H1 (cell line): ENCODE measurements around the gene OR5K2. TPM values are rescaled to one million over a fixed set of nuclear protein-coding genes. Genes with fewer than 3 reads are reported as not detected.

ENCODE experiments used
- CTCF ChIA-PET: fragments of 300-600 bp; sonication (Branson Sonifier 250); formaldehyde crosslinking; loops from one replicate; lab custom pipeline; 2021; ENCODE audit not compliant: partially characterized antibody; lab: Charles Lee
- POLR2A ChIA-PET: fragments of 300-600 bp; sonication (Branson Sonifier 250); formaldehyde crosslinking; loops from one replicate; lab custom pipeline; 2021; ENCODE audit warnings: inconsistent platforms; ENCODE audit not compliant: partially characterized antibody; lab: Charles Lee
- DNase-seq, 2 experiments: peaks; one replicate each; pipeline versions ENCODE4 v3.0.0 to v3.0.0-alpha.2; 2010 to 2022; ENCODE audit warnings: low spot score in 2 of 2, low read depth in 1 of 2, mixed read lengths in 1 of 2
- FAIRE-seq: peaks from 2 replicates; lab custom pipeline; 2011; peaks lifted over from hg19 to GRCh38; lab: Jason Lieb, UNC
- H2AFZ ChIP-seq: 2 replicates; pipeline ENCODE4 v1.8.1; 2012; ENCODE audit warnings: low read length, inconsistent platforms
- H2AK5ac ChIP-seq: 2 replicates; pipeline ENCODE4 v1.6.1; 2013; ENCODE audit warnings: low read depth, low read length
- H2BK120ac ChIP-seq: replicated peaks from 2 replicates; pipeline ENCODE3; 2013; ENCODE audit warnings: low read depth, low read length, inconsistent platforms
- H2BK12ac ChIP-seq: 2 replicates; pipeline ENCODE4 v1.6.1; 2013; ENCODE audit warnings: low read depth, low read length
- H2BK15ac ChIP-seq: 2 replicates; pipeline ENCODE4 v1.6.1; 2013; ENCODE audit warnings: low read length
- H2BK20ac ChIP-seq: 2 replicates; pipeline ENCODE4 v1.6.1; 2013; ENCODE audit warnings: low read length
- H2BK5ac ChIP-seq: 2 replicates; pipeline ENCODE4 v1.6.1; 2013; ENCODE audit warnings: low read depth, low read length
- H3K14ac ChIP-seq: 2 replicates; pipeline ENCODE4 v1.6.1; 2013; ENCODE audit warnings: inconsistent platforms; ENCODE audit not compliant: insufficient read length
- H3K18ac ChIP-seq: 2 replicates; pipeline ENCODE4 v1.6.1; 2013; ENCODE audit warnings: low read length; ENCODE audit errors: extremely low read depth
- H3K23ac ChIP-seq: 2 replicates; pipeline ENCODE4 v1.6.1; 2013; ENCODE audit warnings: inconsistent platforms; ENCODE audit not compliant: insufficient read length
- H3K23me2 ChIP-seq: 2 replicates; pipeline ENCODE4 v1.6.1; 2013; ENCODE audit warnings: low read depth, low read length
- H3K27ac ChIP-seq: 2 replicates; pipeline ENCODE4 v1.6.1; 2011; ENCODE audit warnings: low read depth, low read length, inconsistent platforms
- H3K27me3 ChIP-seq, 4 experiments: replicated peaks in 1 of 4; 1 replicate in 1 of 4; 2 replicates in 3 of 4; pipeline versions ENCODE4 v1.6.1 to v1.8.1; 2011 to 2013; ENCODE audit warnings: low read length in 3 of 4, mild to moderate bottlenecking in 3 of 4, inconsistent platforms in 2 of 4, mixed read lengths in 2 of 4, moderate library complexity in 1 of 4; ENCODE audit not compliant: control insufficient read depth in 3 of 4, insufficient read depth in 3 of 4; ENCODE audit errors: extremely low read depth in 1 of 4
- H3K36me3 ChIP-seq, 4 experiments: 2 replicates each; pipeline versions ENCODE4 v1.6.1 to v1.8.1; 2011 to 2013; ENCODE audit warnings: mild to moderate bottlenecking in 4 of 4, low read length in 3 of 4, moderate library complexity in 2 of 4, control low read depth in 1 of 4, inconsistent platforms in 1 of 4; ENCODE audit not compliant: insufficient read depth in 4 of 4, control insufficient read depth in 2 of 4
- H3K4ac ChIP-seq: replicated peaks from 2 replicates; pipeline ENCODE3; 2013; ENCODE audit warnings: low read length, low read depth, mixed read lengths, inconsistent platforms; ENCODE audit not compliant: insufficient read length
- H3K4me1 ChIP-seq, 4 experiments: replicated peaks in 1 of 4; 1 replicate in 1 of 4; 2 replicates in 3 of 4; pipeline versions ENCODE4 v1.6.1 to v1.8.1; 2011 to 2013; ENCODE audit warnings: low read length in 3 of 4, inconsistent platforms in 2 of 4, mixed read lengths in 1 of 4; ENCODE audit not compliant: insufficient read depth in 4 of 4, control insufficient read depth in 3 of 4
- H3K4me2 ChIP-seq, 2 experiments: 2 replicates each; pipeline versions ENCODE4 v1.6.1 to v1.8.1; 2011 to 2013; ENCODE audit warnings: low read depth in 2 of 2, low read length in 2 of 2, control low read depth in 1 of 2, inconsistent platforms in 1 of 2, mild to moderate bottlenecking in 1 of 2; ENCODE audit not compliant: insufficient read depth in 1 of 2
- H3K4me3 ChIP-seq, 4 experiments: fragments of 200-600, 300-600 bp in 1 of 4; sonication (generic), shearing (Covaris generic), sonication (Bioruptor Twin) in 1 of 4; 2 replicates each; pipeline versions ENCODE4 v1.5.1 to v1.8.1; 2011 to 2016; ENCODE audit warnings: low read length in 4 of 4, low read depth in 3 of 4, control low read depth in 2 of 4, inconsistent platforms in 2 of 4, mild to moderate bottlenecking in 2 of 4, mixed read lengths in 1 of 4, moderate library complexity in 1 of 4; ENCODE audit not compliant: insufficient read depth in 2 of 4; ENCODE audit errors: extremely low read depth in 1 of 4
- H3K56ac ChIP-seq: replicated peaks from 2 replicates; pipeline ENCODE3; 2013; ENCODE audit warnings: low read depth, mild to moderate bottlenecking, mixed read lengths, low read length, inconsistent platforms; ENCODE audit not compliant: insufficient read length
- H3K79me1 ChIP-seq: 2 replicates; pipeline ENCODE4 v1.6.1; 2013; ENCODE audit warnings: low read depth, low read length, control low read depth
- H3K79me2 ChIP-seq, 2 experiments: 2 replicates each; pipeline versions ENCODE4 v1.6.1 to v1.8.1; 2012 to 2013; ENCODE audit warnings: low read length in 2 of 2, mild to moderate bottlenecking in 2 of 2, inconsistent platforms in 1 of 2; ENCODE audit not compliant: insufficient read depth in 2 of 2, control insufficient read depth in 1 of 2
- H3K9ac ChIP-seq, 4 experiments: replicated peaks in 1 of 4; 1 replicate in 1 of 4; 2 replicates in 3 of 4; pipeline versions ENCODE4 v1.6.1 to v1.8.1; 2011 to 2013; ENCODE audit warnings: low read depth in 3 of 4, low read length in 3 of 4, control low read depth in 2 of 4, mild to moderate bottlenecking in 2 of 4, moderate library complexity in 2 of 4, inconsistent platforms in 1 of 4; ENCODE audit errors: extremely low read depth in 1 of 4
- H3K9me3 ChIP-seq, 2 experiments: 2 replicates each; pipeline versions ENCODE4 v1.6.1 to v1.8.1; 2012 to 2013; ENCODE audit warnings: mild to moderate bottlenecking in 2 of 2, moderate library complexity in 2 of 2, control low read depth in 1 of 2, inconsistent platforms in 1 of 2, low read depth in 1 of 2, low read length in 1 of 2, mixed read lengths in 1 of 2; ENCODE audit not compliant: insufficient read depth in 2 of 2
- H4K20me1 ChIP-seq, 2 experiments: replicated peaks in 1 of 2; 2 replicates each; pipeline versions ENCODE3 to v1.8.1; 2011 to 2013; ENCODE audit warnings: inconsistent platforms in 2 of 2, low read length in 2 of 2, mild to moderate bottlenecking in 1 of 2; ENCODE audit not compliant: insufficient read depth in 2 of 2, control insufficient read depth in 1 of 2
- H4K5ac ChIP-seq: 2 replicates; pipeline ENCODE4 v1.6.1; 2013; ENCODE audit warnings: low read length, low read depth, mixed read lengths, inconsistent platforms; ENCODE audit not compliant: insufficient read length
- H4K8ac ChIP-seq: 2 replicates; pipeline ENCODE4 v1.8.0; 2013; ENCODE audit warnings: mild to moderate bottlenecking, moderate library complexity, low read length, inconsistent platforms; ENCODE audit not compliant: insufficient read depth; ENCODE audit errors: extremely low read depth
- H4K91ac ChIP-seq: replicated peaks from 2 replicates; pipeline ENCODE3; 2013; ENCODE audit warnings: low read length, mixed read lengths, inconsistent platforms; ENCODE audit not compliant: insufficient read length
- CBX5 ChIP-seq: fragments of 300-800, 300-1000 bp; sonication (generic); IDR thresholded peaks from 2 replicates; pipeline ENCODE4 v1.7.1; 2016; ENCODE audit warnings: antibody characterized with exemption, low read length, low read depth
- EZH2 ChIP-seq: fragments of 200-600 bp; sonication (generic); IDR thresholded peaks from 2 replicates; pipeline ENCODE4 v1.7.1; 2012; ENCODE audit warnings: low read depth, mild to moderate bottlenecking, moderate library complexity, low read length, inconsistent platforms; ENCODE audit not compliant: severe bottlenecking
- GTF2F1 ChIP-seq: IDR thresholded peaks from 2 replicates; pipeline ENCODE4 v1.6.1; 2012; ENCODE audit warnings: low read depth, low read length, improper control_type of control experiment, borderline replicate concordance
- MAX ChIP-seq: IDR thresholded peaks from 2 replicates; pipeline ENCODE4 v1.6.1; 2012; ENCODE audit warnings: inconsistent platforms
- SUZ12 ChIP-seq: fragments of 200-600 bp; sonication (generic); IDR thresholded peaks from 2 replicates; pipeline ENCODE4 v1.6.1; 2012; ENCODE audit warnings: mild to moderate bottlenecking, inconsistent platforms, low read length, moderate library complexity, mixed read lengths
- WGBS, 2 experiments: shearing (Covaris generic) in 1 of 2; methylation state at CpG; one replicate each; pipeline versions ENCODE4 v1.1.6 to v1.1.7; 2013 to 2015; ENCODE audit warnings: low lambda C conversion rate in 2 of 2, mixed read lengths in 2 of 2, inconsistent platforms in 1 of 2, low coverage in 1 of 2, missing lambda C conversion rate in 1 of 2; ENCODE audit not compliant: insufficient replicate concordance in 2 of 2, insufficient coverage in 1 of 2, insufficient read length in 1 of 2; ENCODE audit errors: extremely low coverage in 1 of 2, missing lambda C conversion rate in 1 of 2; 5-methylcytosine and 5-hydroxymethylcytosine counted together
- polyA plus RNA-seq, 7 experiments: library from polyadenylated mRNA; depleted of rRNA in 3 of 7; stranded (reverse) in 5 of 7; unstranded in 2 of 7; fragments of >200 nt in 5 of 7; fragments of 200-250 nt in 2 of 7; gene quantifications; 1 replicate in 5 of 7; 2 replicates in 1 of 7; 4 replicates in 1 of 7; pipeline versions ENCODE4 v1.2.1 to v1.2.3, GENCODE V29; 2011 to 2013; ENCODE audit warnings: missing spikeins in 2 of 7, mixed read lengths in 2 of 7
- total RNA-seq: library from RNA; stranded (reverse); fragmentation: NEBNext Ultra II Directional; extraction: Animal tissue kit (Norgen Biotek cat#: 25700); gene quantifications from 2 replicates; pipeline ENCODE4 v1.2.1, GENCODE V29; 2021
- TF ChIP-seq, protein P1 (sequence below): IDR thresholded peaks from 2 replicates; pipeline ENCODE4 v1.6.1; 2012; ENCODE audit warnings: low read length, inconsistent platforms

Gene OR5K2
- total and polyA plus RNA-seq, 2 of the 8 experiments (the other 6 are each of a cell fraction or from before 2014, with no cell fraction given), result not detected

DNA sequence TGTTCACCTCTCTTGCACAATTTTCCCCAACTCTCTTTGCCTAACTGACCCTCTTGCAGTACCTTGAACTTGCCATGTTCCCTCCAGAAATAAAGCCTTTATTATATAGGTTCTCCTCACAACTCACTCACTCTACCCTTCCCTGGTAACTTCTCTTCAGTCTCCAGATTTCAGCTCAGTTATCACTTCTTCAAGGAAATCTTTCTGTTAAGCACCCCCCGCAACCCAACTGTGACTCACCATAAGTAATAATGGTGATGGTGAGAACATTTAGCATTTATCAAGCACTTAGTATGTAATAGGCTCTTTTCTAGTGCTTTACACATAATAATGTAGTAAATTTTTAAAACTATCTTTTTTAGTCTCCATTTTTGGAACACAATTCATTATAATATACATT is 42.6 kb upstream of the OR5K2 start:
- 92% methylated on average over 1 of the region's 1 CpG; no CpG with 5 or more reads in 1 of the 2 experiments for WGBS, 2 experiments
- DNase-seq (no peak), FAIRE-seq (no peak)
- H4K8ac ChIP-seq, result no peak overlapping the region
- H2BK5ac ChIP-seq, result no peak overlapping the region
- no peaks in the 10 kb centered on the region for H3K79me1 ChIP-seq
- no peaks in the 10 kb centered on the region for H3K27me3 ChIP-seq
- no peak overlapping the region for H3K4me2 ChIP-seq
- no peak overlapping the region for H2BK12ac ChIP-seq
- no peak overlapping the region for H3K9ac ChIP-seq
- no peak overlapping the region for H3K4me3 ChIP-seq
- H4K91ac ChIP-seq, result no peak overlapping the region
- no peaks in the 10 kb centered on the region for H3K4me1 ChIP-seq
- no peak overlapping the region for H3K18ac ChIP-seq
- H2BK15ac ChIP-seq, result no peak overlapping the region
- no peak overlapping the region for H2BK120ac ChIP-seq
- H2AK5ac ChIP-seq, result no peak overlapping the region
- H3K23me2 ChIP-seq, result no peaks in the 10 kb centered on the region
- no peak overlapping the region for H3K14ac ChIP-seq
- H3K36me3 ChIP-seq, result no peaks in the 10 kb centered on the region
- no peak overlapping the region for H2AFZ ChIP-seq
- no peak overlapping the region for H4K5ac ChIP-seq
- TF ChIP-seq CBX5, result no peak
- TF ChIP-seq EZH2, result no peak
- TF ChIP-seq, protein P1, sequence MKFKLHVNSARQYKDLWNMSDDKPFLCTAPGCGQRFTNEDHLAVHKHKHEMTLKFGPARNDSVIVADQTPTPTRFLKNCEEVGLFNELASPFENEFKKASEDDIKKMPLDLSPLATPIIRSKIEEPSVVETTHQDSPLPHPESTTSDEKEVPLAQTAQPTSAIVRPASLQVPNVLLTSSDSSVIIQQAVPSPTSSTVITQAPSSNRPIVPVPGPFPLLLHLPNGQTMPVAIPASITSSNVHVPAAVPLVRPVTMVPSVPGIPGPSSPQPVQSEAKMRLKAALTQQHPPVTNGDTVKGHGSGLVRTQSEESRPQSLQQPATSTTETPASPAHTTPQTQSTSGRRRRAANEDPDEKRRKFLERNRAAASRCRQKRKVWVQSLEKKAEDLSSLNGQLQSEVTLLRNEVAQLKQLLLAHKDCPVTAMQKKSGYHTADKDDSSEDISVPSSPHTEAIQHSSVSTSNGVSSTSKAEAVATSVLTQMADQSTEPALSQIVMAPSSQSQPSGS, result no peak
- no peak for TF ChIP-seq SUZ12
- no peak for TF ChIP-seq GTF2F1
- no peak for TF ChIP-seq MAX
- H3K4ac ChIP-seq, result no peak overlapping the region
- POLR2A ChIA-PET, result no interaction called here
- CTCF ChIA-PET, result interaction anchor here (0.8 kb wide), 1 partner anchor 417 kb away, joined by 3 read pairs; no protein-coding TSS in a partner anchor
- no peaks in the 10 kb centered on the region for H4K20me1 ChIP-seq
- H2BK20ac ChIP-seq, result no peak overlapping the region
- H3K27ac ChIP-seq, result no peak overlapping the region
- no peak overlapping the region for H3K23ac ChIP-seq
- H3K56ac ChIP-seq, result no peak overlapping the region
- H3K9me3 ChIP-seq, result 0 out of 4 replicates have a peak, but pooled peaks cover 0 to 4% of the 10 kb centered on the region in 2 experiments
- no peaks in the 10 kb centered on the region for H3K79me2 ChIP-seq
